CD14-positive monocyte (primary cell): ENCODE measurements around the gene ITGAL. TPM values are rescaled to one million over a fixed set of nuclear protein-coding genes. Genes with fewer than 3 reads are reported as not detected.

Experiments used
- DNase-seq, 3 donors: peaks; one replicate each; pipeline ENCODE4 v3.0.0-alpha.2; 2011 to 2022
- H2AFZ ChIP-seq: 2 replicates; pipeline ENCODE4 v1.6.0; 2012; ENCODE audit warnings: mild to moderate bottlenecking, low read depth, low read length, inconsistent platforms; ENCODE audit not compliant: insufficient read depth, poor library complexity, severe bottlenecking
- H3K27ac ChIP-seq, 2 donors: 1 replicate in 1 of 2; 2 replicates in 1 of 2; pipeline ENCODE4 v1.5.1; 2012 to 2013; ENCODE audit warnings: low read length in 2 of 2, control low read depth in 1 of 2, inconsistent platforms in 1 of 2, low read depth in 1 of 2, mild to moderate bottlenecking in 1 of 2
- H3K27me3 ChIP-seq, 2 donors: one replicate each; pipeline versions ENCODE4 v1.6.0 to v1.6.1; 2011 to 2013; ENCODE audit warnings: low read length in 2 of 2; ENCODE audit not compliant: control insufficient read depth in 2 of 2, insufficient read depth in 2 of 2
- H3K36me3 ChIP-seq, 2 donors: replicated peaks in 1 of 2; 1 replicate in 1 of 2; 2 replicates in 1 of 2; pipeline versions ENCODE4 v1.5.1 to v1.6.1; 2012 to 2013; ENCODE audit warnings: low read length in 2 of 2, control low read depth in 1 of 2, inconsistent platforms in 1 of 2, mild to moderate bottlenecking in 1 of 2; ENCODE audit not compliant: insufficient read depth in 2 of 2, control insufficient read depth in 1 of 2
- H3K4me1 ChIP-seq, 2 donors: 1 replicate in 1 of 2; 2 replicates in 1 of 2; pipeline versions ENCODE4 v1.5.1 to v1.6.1; 2012 to 2013; ENCODE audit warnings: low read length in 2 of 2, control low read depth in 1 of 2, inconsistent platforms in 1 of 2, mild to moderate bottlenecking in 1 of 2, moderate library complexity in 1 of 2; ENCODE audit not compliant: insufficient read depth in 2 of 2, control insufficient read depth in 1 of 2
- H3K4me2 ChIP-seq: replicated peaks from 2 replicates; pipeline ENCODE3; 2012; ENCODE audit warnings: low read length, moderate library complexity, mild to moderate bottlenecking; ENCODE audit not compliant: poor library complexity, severe bottlenecking; ENCODE audit errors: extremely low read depth
- H3K4me3 ChIP-seq, 3 experiments: fragments of 200-600 bp in 1 of 3; sonication (generic) in 1 of 3; replicated peaks in 1 of 3; 1 replicate in 2 of 3; 2 replicates in 1 of 3; pipeline ENCODE4 v1.5.1; 2011 to 2013; ENCODE audit warnings: low read length in 3 of 3, mild to moderate bottlenecking in 3 of 3, control low read depth in 2 of 3, low read depth in 2 of 3, inconsistent platforms in 1 of 3, moderate library complexity in 1 of 3
- H3K79me2 ChIP-seq: 2 replicates; pipeline ENCODE4 v1.6.0; 2012; ENCODE audit warnings: mild to moderate bottlenecking, control low read depth, inconsistent platforms, low read length, moderate library complexity; ENCODE audit not compliant: insufficient read depth
- H3K9ac ChIP-seq: 2 replicates; pipeline ENCODE4 v1.6.0; 2017; ENCODE audit warnings: low read length, mild to moderate bottlenecking; ENCODE audit not compliant: insufficient read depth, poor library complexity, severe bottlenecking
- H3K9me3 ChIP-seq, 2 donors: replicated peaks in 1 of 2; 1 replicate in 1 of 2; 2 replicates in 1 of 2; pipeline versions ENCODE4 v1.5.1 to v1.6.1; 2012 to 2013; ENCODE audit warnings: low read length in 2 of 2, control low read depth in 1 of 2; ENCODE audit not compliant: control insufficient read depth in 1 of 2, insufficient read depth in 1 of 2
- H4K20me1 ChIP-seq: 2 replicates; pipeline ENCODE4 v1.6.0; 2012; ENCODE audit warnings: mild to moderate bottlenecking, low read length, control low read depth, moderate library complexity; ENCODE audit not compliant: insufficient read depth
- H3K27ac Mint-ChIP-seq, 7 donors: one replicate each; pipeline ENCODE4 v1.8.0; 2020; ENCODE audit warnings: mild to moderate bottlenecking in 7 of 7, mixed read lengths in 7 of 7, moderate library complexity in 6 of 7, inconsistent platforms in 2 of 7
- H3K27me3 Mint-ChIP-seq, 3 donors: one replicate each; pipeline ENCODE4 v1.8.0; 2021 to 2022; ENCODE audit warnings: low read depth in 3 of 3, mild to moderate bottlenecking in 3 of 3, mixed read lengths in 3 of 3, moderate library complexity in 3 of 3, inconsistent platforms in 1 of 3
- H3K36me3 Mint-ChIP-seq, 2 donors: one replicate each; pipeline ENCODE4 v1.8.0; 2020; ENCODE audit warnings: mixed read lengths in 2 of 2, inconsistent platforms in 1 of 2, mild to moderate bottlenecking in 1 of 2
- H3K4me1 Mint-ChIP-seq: one replicate; pipeline ENCODE4 v1.8.0; 2020; ENCODE audit warnings: mild to moderate bottlenecking, mixed read lengths
- H3K4me3 Mint-ChIP-seq, 2 donors: one replicate each; pipeline ENCODE4 v1.8.0; 2020; ENCODE audit warnings: mild to moderate bottlenecking in 2 of 2, mixed read lengths in 2 of 2, moderate library complexity in 1 of 2
- H3K9me3 Mint-ChIP-seq, 7 donors: one replicate each; pipeline ENCODE4 v1.8.0; 2020 to 2022; ENCODE audit warnings: mixed read lengths in 7 of 7, mild to moderate bottlenecking in 6 of 7, moderate library complexity in 6 of 7, inconsistent platforms in 2 of 7
- WGBS: methylation state at CpG from one replicate; pipeline ENCODE4 v1.1.5; 2013; ENCODE audit warnings: missing lambda C conversion rate; ENCODE audit not compliant: insufficient coverage; 5-methylcytosine and 5-hydroxymethylcytosine counted together
- intact Hi-C, 2 donors: fragments of 100-400 bp; cut with micrococcal nuclease; formaldehyde crosslinking; loops; one replicate each; pipeline versions ENCODE4 v1.15.0 to v1.15.1; 2023
- polyA plus RNA-seq, 3 donors: library from polyadenylated mRNA; depleted of rRNA in 1 of 3; unstranded in 2 of 3; stranded (reverse) in 1 of 3; fragments of 300-500 nt in 2 of 3; fragments of >200 nt in 1 of 3; fragmentation: Illumina TruSeq in 2 of 3; gene quantifications; 1 replicate in 2 of 3; 2 replicates in 1 of 3; pipeline ENCODE4 v1.2.3, GENCODE V29; 2012 to 2021
- TF ChIP-seq, protein P1 (sequence below): fragments of 200-600 bp; IDR thresholded peaks from one replicate; pipeline ENCODE4 v1.8.0; 2022; ENCODE audit warnings: antibody characterized with exemption, mild to moderate bottlenecking

Gene ITGAL
- polyA plus RNA-seq, 3 donors: 56.8 to 474 (median 109) TPM

DNA sequence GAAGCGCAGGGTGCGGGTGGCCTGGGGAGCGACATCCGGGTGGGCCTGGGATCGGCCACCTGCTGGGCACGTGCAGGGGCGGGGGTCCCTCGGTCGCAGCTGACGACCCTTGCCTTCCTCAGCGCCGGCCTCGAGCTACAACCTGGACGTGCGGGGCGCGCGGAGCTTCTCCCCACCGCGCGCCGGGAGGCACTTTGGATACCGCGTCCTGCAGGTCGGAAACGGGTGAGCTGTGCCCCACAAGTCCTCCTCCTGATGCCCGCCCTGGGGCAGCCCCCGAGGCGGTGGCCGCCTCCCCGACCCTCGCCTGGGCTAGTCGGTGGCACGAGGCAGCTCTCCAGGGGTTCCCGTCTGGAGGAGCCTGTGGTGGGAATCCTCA, 1.5 kb downstream of the ITGAL start:
- peak overlapping the region; percentile 86 to 91 for H3K27ac ChIP-seq
- Mint-ChIP-seq H3K27ac (peak overlapping the region; percentile 93 to 99 (median 98)), H3K4me3 (peak overlapping the region; percentile 95 to 96), H3K36me3 (peaks cover 32 to 42% of the 10 kb centered on the region in 2 donors), H3K27me3 (no peaks in the 10 kb centered on the region), H3K9me3 (peaks cover 0 to 3% (median 0%) of the 10 kb centered on the region in 7 donors), H3K4me1 (peaks cover 82% of the 10 kb centered on the region)
- H3K79me2 ChIP-seq: peaks cover 86% of the 10 kb centered on the region
- 71% methylated on average over 35 of the region's 35 CpGs for WGBS
- H3K36me3 ChIP-seq: peaks cover 35 to 46% of the 10 kb centered on the region in 2 donors
- H3K9ac ChIP-seq: peak overlapping the region; percentile 63
- intact Hi-C loops: no loop called here
- H3K4me1 ChIP-seq: peaks cover 67 to 87% of the 10 kb centered on the region in 2 donors
- H3K4me3 ChIP-seq: peak overlapping the region; percentile 60 to 94 (median 68)
- H3K9me3 ChIP-seq: no peaks in the 10 kb centered on the region
- H2AFZ ChIP-seq: no peak overlapping the region
- peaks cover 58% of the 10 kb centered on the region for H4K20me1 ChIP-seq
- TF ChIP-seq, protein P1, sequence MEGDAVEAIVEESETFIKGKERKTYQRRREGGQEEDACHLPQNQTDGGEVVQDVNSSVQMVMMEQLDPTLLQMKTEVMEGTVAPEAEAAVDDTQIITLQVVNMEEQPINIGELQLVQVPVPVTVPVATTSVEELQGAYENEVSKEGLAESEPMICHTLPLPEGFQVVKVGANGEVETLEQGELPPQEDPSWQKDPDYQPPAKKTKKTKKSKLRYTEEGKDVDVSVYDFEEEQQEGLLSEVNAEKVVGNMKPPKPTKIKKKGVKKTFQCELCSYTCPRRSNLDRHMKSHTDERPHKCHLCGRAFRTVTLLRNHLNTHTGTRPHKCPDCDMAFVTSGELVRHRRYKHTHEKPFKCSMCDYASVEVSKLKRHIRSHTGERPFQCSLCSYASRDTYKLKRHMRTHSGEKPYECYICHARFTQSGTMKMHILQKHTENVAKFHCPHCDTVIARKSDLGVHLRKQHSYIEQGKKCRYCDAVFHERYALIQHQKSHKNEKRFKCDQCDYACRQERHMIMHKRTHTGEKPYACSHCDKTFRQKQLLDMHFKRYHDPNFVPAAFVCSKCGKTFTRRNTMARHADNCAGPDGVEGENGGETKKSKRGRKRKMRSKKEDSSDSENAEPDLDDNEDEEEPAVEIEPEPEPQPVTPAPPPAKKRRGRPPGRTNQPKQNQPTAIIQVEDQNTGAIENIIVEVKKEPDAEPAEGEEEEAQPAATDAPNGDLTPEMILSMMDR: no peak
- DNase-seq: no peak
- no peaks in the 10 kb centered on the region for H3K27me3 ChIP-seq
- H3K4me2 ChIP-seq: peak overlapping the region; percentile 93

DNA sequence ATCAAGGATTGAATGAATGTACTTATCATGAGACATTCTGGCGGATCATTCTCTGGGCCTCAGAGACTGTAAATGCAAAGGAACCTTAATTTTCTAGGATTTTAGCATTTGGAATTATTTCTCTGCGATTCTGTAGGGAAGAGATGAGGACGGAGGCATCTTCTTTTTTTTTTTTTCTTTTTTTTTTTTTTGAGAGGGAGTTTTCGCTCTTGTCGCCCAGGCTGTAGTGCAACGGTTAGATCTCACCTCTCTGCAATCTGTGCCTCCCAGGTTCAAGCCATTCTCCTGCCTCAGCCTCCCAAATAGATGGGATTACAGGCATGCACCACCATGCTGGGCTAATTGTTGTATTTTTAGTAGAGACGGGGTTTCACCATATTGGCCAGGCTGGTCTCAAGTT, 2.1 kb downstream of the ITGAL start:
- H3K9me3 Mint-ChIP-seq: peaks cover 0 to 3% (median 0%) of the 10 kb centered on the region in 7 donors
- H3K4me3 Mint-ChIP-seq: peak overlapping the region in 1 of 2 donors; percentile 60
- WGBS: 100% methylated on average over 1 of the region's 7 CpGs
- no peak for DNase-seq
- no peaks in the 10 kb centered on the region for H3K27me3 Mint-ChIP-seq
- H3K9me3 ChIP-seq: no peaks in the 10 kb centered on the region
- H3K79me2 ChIP-seq: peaks cover 91% of the 10 kb centered on the region
- peak overlapping the region in 6 of 7 donors; percentile 16 to 70 (median 42) for H3K27ac Mint-ChIP-seq
- peaks cover 32 to 48% of the 10 kb centered on the region in 2 donors for H3K36me3 Mint-ChIP-seq
- H3K36me3 ChIP-seq: peaks cover 39 to 52% of the 10 kb centered on the region in 2 donors
- TF ChIP-seq, protein P1: no peak
- peaks cover 65% of the 10 kb centered on the region for H4K20me1 ChIP-seq
- H3K4me1 ChIP-seq: peaks cover 66 to 87% of the 10 kb centered on the region in 2 donors
- H3K4me1 Mint-ChIP-seq: peaks cover 79% of the 10 kb centered on the region
- intact Hi-C loops: no loop called here
- H3K9ac ChIP-seq: no peak overlapping the region
- H3K27me3 ChIP-seq: no peaks in the 10 kb centered on the region
- peak overlapping the region in 1 of 2 donors; percentile 91 for H3K27ac ChIP-seq
- H3K4me3 ChIP-seq: peak overlapping the region in 1 of 3 experiments; percentile 94
- peak overlapping the region; percentile 93 for H3K4me2 ChIP-seq
- no peak overlapping the region for H2AFZ ChIP-seq
